ENCODE results near the gene MAST4. TPM values are rescaled to one million over a fixed set of nuclear protein-coding genes. Genes with fewer than 3 reads are reported as not detected.
A peak's percentile ranks its signal among the peaks of the same experiment; 100 is the strongest.

The MAST4 gene
- total RNA-seq, 4 donors from 2014 or later = 19.5 to 44.1 (median 24.1) TPM

DNA sequence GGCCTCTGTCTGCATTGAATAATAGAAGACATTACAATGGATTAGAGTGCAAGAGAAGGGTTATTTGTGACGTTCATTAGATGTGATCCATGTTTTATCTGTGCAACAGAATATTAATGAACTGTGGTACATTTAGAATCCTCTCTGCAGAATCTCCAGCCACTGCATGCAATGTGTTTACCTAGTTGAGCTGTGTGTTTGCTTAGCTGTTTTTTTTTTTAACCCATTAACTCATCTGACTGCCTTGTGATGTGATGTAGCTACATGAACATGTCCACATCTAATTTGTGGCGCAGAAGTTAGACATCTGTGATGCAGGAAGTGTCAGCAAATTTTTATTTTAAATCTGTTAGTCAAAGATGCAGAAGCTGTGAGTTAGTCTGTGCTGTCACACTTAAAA, 363.5 kb downstream of the MAST4 start:
- Histone ChIP-seq H3K27me3 (no peaks in the 10 kb centered on the region), H3K4me3 (peak overlapping the region in 2 of 4 donors; percentile 28 to 48), H3K9me3 (no peaks in the 10 kb centered on the region), H3K4me1 (peaks cover 0 to 18% (median 6%) of the 10 kb centered on the region in 4 donors), H3K36me3 (no peaks in the 10 kb centered on the region), H3K27ac (peak overlapping the region in 1 of 4 donors; percentile 44)
- no peak for DNase-seq (ENCODE audit: low spot score in 2 of 2)
- WGBS, 2 donors = 41 to 53% methylated on average over 2 of the region's 2 CpGs
- no peak for TF ChIP-seq EP300 (IDR thresholded peaks at IDR 0.05)
- TF ChIP-seq, protein P1, sequence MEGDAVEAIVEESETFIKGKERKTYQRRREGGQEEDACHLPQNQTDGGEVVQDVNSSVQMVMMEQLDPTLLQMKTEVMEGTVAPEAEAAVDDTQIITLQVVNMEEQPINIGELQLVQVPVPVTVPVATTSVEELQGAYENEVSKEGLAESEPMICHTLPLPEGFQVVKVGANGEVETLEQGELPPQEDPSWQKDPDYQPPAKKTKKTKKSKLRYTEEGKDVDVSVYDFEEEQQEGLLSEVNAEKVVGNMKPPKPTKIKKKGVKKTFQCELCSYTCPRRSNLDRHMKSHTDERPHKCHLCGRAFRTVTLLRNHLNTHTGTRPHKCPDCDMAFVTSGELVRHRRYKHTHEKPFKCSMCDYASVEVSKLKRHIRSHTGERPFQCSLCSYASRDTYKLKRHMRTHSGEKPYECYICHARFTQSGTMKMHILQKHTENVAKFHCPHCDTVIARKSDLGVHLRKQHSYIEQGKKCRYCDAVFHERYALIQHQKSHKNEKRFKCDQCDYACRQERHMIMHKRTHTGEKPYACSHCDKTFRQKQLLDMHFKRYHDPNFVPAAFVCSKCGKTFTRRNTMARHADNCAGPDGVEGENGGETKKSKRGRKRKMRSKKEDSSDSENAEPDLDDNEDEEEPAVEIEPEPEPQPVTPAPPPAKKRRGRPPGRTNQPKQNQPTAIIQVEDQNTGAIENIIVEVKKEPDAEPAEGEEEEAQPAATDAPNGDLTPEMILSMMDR (IDR thresholded peaks at IDR 0.05) = no peak
- no peak for TF ChIP-seq POLR2A (IDR thresholded peaks at IDR 0.05)

DNA sequence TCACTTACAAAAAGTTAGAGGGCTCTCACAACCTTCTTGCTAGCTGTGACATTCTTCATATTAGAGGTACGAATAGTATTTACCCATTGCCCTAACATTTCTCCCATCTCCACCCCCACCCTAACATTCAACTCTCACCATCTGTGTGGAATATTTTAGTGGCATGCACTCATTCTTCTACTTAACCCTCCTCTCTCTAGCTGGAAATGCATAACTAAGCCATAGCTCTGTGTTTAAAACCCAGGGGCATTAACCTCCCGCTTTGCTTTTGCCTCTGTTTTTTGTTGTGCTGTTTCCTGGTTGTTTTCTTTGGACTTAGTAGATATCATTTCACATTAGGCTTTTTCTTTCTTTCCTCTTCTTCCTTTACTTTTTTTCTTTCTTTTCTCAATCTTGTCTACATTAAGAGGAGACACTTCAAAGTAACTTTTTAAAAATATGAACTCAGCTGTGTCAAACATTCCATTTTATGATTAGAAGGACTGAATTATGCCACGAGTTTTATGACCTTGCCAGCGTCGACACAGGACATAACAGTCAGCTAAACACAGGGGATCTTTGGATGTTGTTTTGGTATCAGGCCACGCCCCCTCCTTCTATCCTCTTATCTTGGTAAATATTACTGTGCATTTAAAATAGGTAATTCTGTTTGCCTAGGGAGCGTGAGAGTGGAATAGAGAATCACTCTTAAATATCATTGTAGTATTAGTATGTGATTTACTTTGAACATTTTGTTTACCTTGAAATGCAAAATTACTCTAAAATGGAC, 364.4 kb downstream of the MAST4 start:
- Histone ChIP-seq H3K27me3 (no peaks in the 10 kb centered on the region), H3K4me3 (peak overlapping the region in 1 of 4 donors; percentile 9), H3K4me1 (peaks cover 0 to 18% (median 6%) of the 10 kb centered on the region in 4 donors), H3K27ac (no peak overlapping the region), H3K9me3 (no peaks in the 10 kb centered on the region), H3K36me3 (no peaks in the 10 kb centered on the region)
- WGBS, 2 donors = 34 to 42% methylated on average over 7 of the region's 7 CpGs
- DNase-seq (ENCODE audit: low spot score in 2 of 2) = no peak
- no peak for TF ChIP-seq EP300 (IDR thresholded peaks at IDR 0.05)
- TF ChIP-seq, protein P1 (IDR thresholded peaks at IDR 0.05) = no peak
- TF ChIP-seq POLR2A (IDR thresholded peaks at IDR 0.05) = no peak

DNA sequence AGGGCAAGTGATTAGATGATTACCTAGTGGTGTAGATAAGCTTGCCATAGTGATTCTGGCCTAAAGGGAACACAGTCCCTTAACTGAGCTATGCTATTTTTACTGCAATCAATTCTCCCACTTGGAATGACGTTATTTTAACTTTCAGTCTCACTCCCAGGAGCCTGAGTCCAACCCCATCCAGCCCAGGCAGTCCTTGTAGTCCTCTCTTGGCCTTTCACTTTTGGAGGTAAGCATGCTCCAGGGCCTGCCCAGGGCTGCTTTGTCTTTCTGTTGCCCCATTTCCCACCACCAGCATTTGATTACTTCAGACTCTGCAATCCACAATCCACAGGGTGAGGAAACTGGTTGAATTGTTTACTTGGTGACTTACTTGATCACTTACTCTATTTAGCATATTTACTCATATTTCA, 367.4 kb downstream of the MAST4 start:
- no peak for DNase-seq (ENCODE audit: low spot score in 2 of 2)
- no peaks in the 10 kb centered on the region for H3K9me3 ChIP-seq
- no peaks in the 10 kb centered on the region for H3K27me3 ChIP-seq
- no peak overlapping the region for H3K4me3 ChIP-seq
- no peak overlapping the region for H3K27ac ChIP-seq
- TF ChIP-seq, protein P1 (IDR thresholded peaks at IDR 0.05) = no peak
- no peak for TF ChIP-seq POLR2A (IDR thresholded peaks at IDR 0.05)
- peaks cover 0 to 13% (median 6%) of the 10 kb centered on the region in 4 donors for H3K4me1 ChIP-seq
- no peaks in the 10 kb centered on the region for H3K36me3 ChIP-seq
- 54 to 62% methylated on average over 1 of the region's 1 CpG for WGBS, 2 donors

DNA sequence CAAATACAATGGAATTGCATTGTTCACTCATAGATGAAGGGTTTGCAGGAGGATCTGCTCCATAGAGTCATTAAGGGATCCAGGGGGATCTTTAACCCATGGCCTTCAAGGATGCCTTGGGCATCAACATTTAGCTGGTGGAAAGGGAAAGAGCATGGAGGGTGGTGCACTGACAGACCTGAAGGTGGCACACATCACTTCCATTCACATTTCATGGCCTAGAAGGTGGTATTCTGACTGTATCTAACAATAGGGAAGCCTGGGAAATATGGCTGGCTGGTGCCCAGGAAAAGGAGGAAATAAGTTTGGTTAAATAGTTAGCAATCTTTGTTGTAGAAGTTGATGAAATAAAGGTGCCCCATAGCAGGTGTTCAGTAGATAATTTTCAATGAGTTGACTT, 370.2 kb downstream of the MAST4 start:
- Histone ChIP-seq H3K9me3 (no peaks in the 10 kb centered on the region), H3K4me1 (no peaks in the 10 kb centered on the region), H3K4me3 (no peak overlapping the region), H3K27ac (no peak overlapping the region), H3K36me3 (no peaks in the 10 kb centered on the region), H3K27me3 (no peaks in the 10 kb centered on the region)
- TF ChIP-seq, protein P1 (IDR thresholded peaks at IDR 0.05) = no peak
- TF ChIP-seq POLR2A (IDR thresholded peaks at IDR 0.05) = no peak
- no peak for TF ChIP-seq EP300 (IDR thresholded peaks at IDR 0.05)
- no peak for DNase-seq (ENCODE audit: low spot score in 2 of 2)

DNA sequence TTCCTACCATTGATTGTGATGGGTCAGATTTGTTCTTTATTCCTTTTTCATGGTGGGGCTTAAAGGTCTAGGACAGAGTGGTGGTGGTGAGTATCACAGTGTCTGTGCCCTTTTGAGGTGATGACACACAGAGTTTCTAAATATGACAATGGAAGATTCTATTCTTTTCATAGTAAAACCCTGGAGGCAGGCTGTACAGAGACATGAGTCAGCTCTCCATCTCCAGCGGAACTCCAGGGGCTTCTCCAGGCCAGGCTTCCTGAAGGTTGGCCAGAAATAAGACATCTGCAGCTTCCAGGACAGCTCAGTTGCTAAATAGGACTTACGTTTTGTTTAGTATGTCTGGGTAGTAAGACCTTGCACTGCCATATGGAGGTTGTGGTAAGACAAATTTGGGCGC, 370.9 kb downstream of the MAST4 start:
- 80 to 85% methylated on average over 3 of the region's 3 CpGs for WGBS, 2 donors
- H3K27ac ChIP-seq = no peak overlapping the region

More for the DNA sequence above, 370.9 kb downstream of the MAST4 start:
- Histone ChIP-seq H3K36me3 (no peaks in the 10 kb centered on the region), H3K4me3 (no peak overlapping the region), H3K9me3 (no peaks in the 10 kb centered on the region), H3K4me1 (no peaks in the 10 kb centered on the region), H3K27me3 (no peaks in the 10 kb centered on the region)
- no peak for DNase-seq (ENCODE audit: low spot score in 2 of 2)
- no peak for TF ChIP-seq POLR2A (IDR thresholded peaks at IDR 0.05)
- TF ChIP-seq, protein P1 (IDR thresholded peaks at IDR 0.05) = no peak
- TF ChIP-seq EP300 (IDR thresholded peaks at IDR 0.05) = no peak

Data from tibial nerve (tissue), 4 donors.